PC-9 (cell line): ENCODE measurements around the gene ADSL.

ENCODE experiments used
- CTCF ChIP-seq: fragments of 200-600 bp; sonication (generic); conservative IDR thresholded peaks from 2 replicates; pipeline ENCODE4 v1.6.1; 2017; ENCODE audit warnings: mixed run types, antibody characterized with exemption, mild to moderate bottlenecking, moderate library complexity
- EZH2 ChIP-seq: fragments of 200-600 bp; sonication (generic); IDR thresholded peaks from 2 replicates; pipeline ENCODE4 v1.8.0; 2017; ENCODE audit warnings: antibody characterized with exemption, low read depth

- no peak for TF ChIP-seq EZH2
- TF ChIP-seq CTCF = no peak
These were observed 21.0 kb downstream of the ADSL start for GRCh38 chr22:40367342-40367741.
